SU-DHL-6 (cell line): ENCODE measurements around the gene KRT16.
"Not testable (repeated sequence)": the region's sequence is repeated elsewhere in the genome, so short reads cannot be mapped to it uniquely, and the experiment has no call there.

Experiments
- H2AFZ ChIP-seq: fragments of 200-600 bp; sonication (generic); 2 replicates; pipeline ENCODE4 v1.6.1; 2014; ENCODE audit warnings: low read depth, mild to moderate bottlenecking, moderate library complexity, mixed read lengths, antibody characterized with exemption, low read length; ENCODE audit not compliant: severe bottlenecking
- H3F3A ChIP-seq: fragments of 200-600 bp; shearing (Covaris generic); 2 replicates; pipeline ENCODE4 v1.6.0; 2016; ENCODE audit warnings: antibody characterized with exemption, mild to moderate bottlenecking; ENCODE audit not compliant: insufficient read depth
- H3K27ac ChIP-seq: fragments of 200-600 bp; sonication (generic); 2 replicates; pipeline ENCODE4 v1.5.1; 2016; ENCODE audit warnings: low read depth, mild to moderate bottlenecking, low read length, moderate library complexity, mixed read lengths
- H3K27me3 ChIP-seq: fragments of 200-600 bp; sonication (generic), shearing (Covaris generic); 2 replicates; pipeline ENCODE4 v1.6.0; 2014; ENCODE audit warnings: mild to moderate bottlenecking, low read length
- H3K36me3 ChIP-seq: fragments of 200-600 bp; sonication (generic); 2 replicates; pipeline ENCODE4 v1.6.1; 2014; ENCODE audit warnings: mild to moderate bottlenecking, low read length, mixed read lengths
- H3K4me2 ChIP-seq: fragments of 300-600, 200-600 bp; shearing (Covaris generic), sonication (generic); 2 replicates; pipeline ENCODE4 v1.6.0; 2014; ENCODE audit warnings: low read length, low read depth, mild to moderate bottlenecking; ENCODE audit not compliant: poor library complexity, severe bottlenecking
- H3K4me3 ChIP-seq: fragments of 200-600 bp; sonication (generic); 2 replicates; pipeline ENCODE4 v1.5.1; 2014; ENCODE audit warnings: antibody characterized with exemption, low read length, mild to moderate bottlenecking, mixed read lengths; ENCODE audit not compliant: insufficient read depth, poor library complexity, severe bottlenecking
- H3K79me2 ChIP-seq: fragments of 200-600 bp; sonication (generic); 2 replicates; pipeline ENCODE4 v1.6.1; 2014; ENCODE audit warnings: mild to moderate bottlenecking, low read length, moderate library complexity; ENCODE audit not compliant: insufficient read depth
- H3K9ac ChIP-seq: fragments of 200-600 bp; sonication (generic); 2 replicates; pipeline ENCODE4 v1.7.0; 2014; ENCODE audit warnings: mild to moderate bottlenecking, low read length
- H3K9me2 ChIP-seq: fragments of 200-600 bp; sonication (generic); replicated peaks from 2 replicates; pipeline ENCODE4 v1.6.1; 2014; ENCODE audit warnings: low read length; ENCODE audit not compliant: insufficient read depth
- H3K9me3 ChIP-seq: fragments of 200-600 bp; sonication (generic); 2 replicates; pipeline ENCODE4 v1.6.1; 2014; ENCODE audit warnings: low read length, mixed read lengths; ENCODE audit not compliant: insufficient read depth
- H4K20me1 ChIP-seq: fragments of 200-600 bp; sonication (generic); 2 replicates; pipeline ENCODE4 v1.6.1; 2014; ENCODE audit warnings: low read depth, mild to moderate bottlenecking, antibody characterized with exemption, low read length, moderate library complexity, mixed read lengths
- CTCF ChIP-seq: fragments of 200-600 bp; sonication (generic); IDR thresholded peaks from one replicate; pipeline ENCODE4 v1.5.1; 2017; ENCODE audit warnings: antibody characterized with exemption, mild to moderate bottlenecking, low read length, moderate library complexity; ENCODE audit not compliant: insufficient read depth, poor library complexity, severe bottlenecking
- EZH2phosphoT487 ChIP-seq: fragments of 200-600 bp; sonication (generic), shearing (Covaris generic); conservative IDR thresholded peaks from 2 replicates; pipeline ENCODE4 v1.6.1; 2018; ENCODE audit warnings: mild to moderate bottlenecking, antibody characterized with exemption, low read length, moderate library complexity, mixed read lengths

The KRT16 gene

GRCh38 chr17:41627316-41628072 lies 14.9 kb upstream of the KRT16 start:
- TF ChIP-seq EZH2phosphoT487 = no peak
- TF ChIP-seq CTCF = no peak
- H3K27ac ChIP-seq = no peak overlapping the region

GRCh38 chr17:41626914-41627295 lies 14.3 kb upstream of the KRT16 start:
- H3K27ac ChIP-seq, H3K9me3 ChIP-seq, H4K20me1 ChIP-seq, H2AFZ ChIP-seq, H3K27me3 ChIP-seq, H3K4me3 ChIP-seq, H3F3A ChIP-seq, H3K36me3 ChIP-seq, H3K9me2 ChIP-seq, H3K4me2 ChIP-seq, H3K9ac ChIP-seq, H3K79me2 ChIP-seq: not testable (repeated sequence)

More at GRCh38 chr17:41627316-41628072, 14.9 kb upstream of the KRT16 start:
- Histone ChIP-seq H3K4me3 (no peak overlapping the region), H3K9ac (no peak overlapping the region), H3K4me2 (no peak overlapping the region), H3K79me2 (no peaks in the 10 kb centered on the region), H3K9me2 (no peaks in the 10 kb centered on the region), H3K9me3 (no peaks in the 10 kb centered on the region; the same call in 1 of the 2 replicates), H4K20me1 (no peaks in the 10 kb centered on the region), H3F3A (no peaks in the 10 kb centered on the region), H3K27me3 (no peaks in the 10 kb centered on the region), H2AFZ (no peak overlapping the region), H3K36me3 (no peaks in the 10 kb centered on the region)

GRCh38 chr17:41626028-41626913 lies 13.7 kb upstream of the KRT16 start:
- not testable (repeated sequence) for H3K9ac ChIP-seq, H3K79me2 ChIP-seq, H3K4me3 ChIP-seq, H3K36me3 ChIP-seq, H3K9me3 ChIP-seq, H3K9me2 ChIP-seq, H3K4me2 ChIP-seq, H4K20me1 ChIP-seq, H2AFZ ChIP-seq, H3K27me3 ChIP-seq, H3K27ac ChIP-seq, H3F3A ChIP-seq

- Histone ChIP-seq H4K20me1 (no peaks in the 10 kb centered on the region), H3K4me3 (no peak overlapping the region), H3F3A (no peaks in the 10 kb centered on the region), H3K9me2 (no peaks in the 10 kb centered on the region), H3K9me3 (no peaks in the 10 kb centered on the region), H3K79me2 (no peaks in the 10 kb centered on the region), H2AFZ (no peak overlapping the region), H3K27ac (no peak overlapping the region), H3K36me3 (no peaks in the 10 kb centered on the region), H3K27me3 (no peaks in the 10 kb centered on the region), H3K9ac (no peak overlapping the region), H3K4me2 (no peak overlapping the region)
- TF ChIP-seq CTCF (no peak), EZH2phosphoT487 (no peak)
Measured at GRCh38 chr17:41625602-41626001, 13.0 kb upstream of the KRT16 start.
